ENCODE data around the gene SRCAP.
A peak's percentile ranks its signal among the peaks of the same experiment; 100 is the strongest.

The SRCAP gene

DNA sequence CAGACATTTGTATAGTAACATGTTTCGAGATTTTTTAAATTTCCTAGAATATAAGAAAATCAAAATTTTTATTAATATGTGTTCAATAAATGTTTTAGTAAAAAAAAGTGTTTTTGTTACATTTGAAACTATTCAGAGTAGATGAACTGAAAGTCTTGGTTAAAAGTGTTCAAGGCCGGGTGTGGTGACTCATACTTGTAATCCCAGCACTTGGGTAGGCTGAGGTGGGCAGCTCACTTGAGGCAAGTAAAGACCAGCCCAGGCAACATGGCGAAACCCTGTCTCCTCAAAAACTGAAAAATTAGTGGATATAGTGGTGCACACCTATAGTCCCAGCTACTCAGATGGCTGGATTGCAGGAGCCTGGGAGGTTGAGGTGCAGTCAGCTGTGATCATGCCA, 32.4 kb downstream of the SRCAP start:
- DNase-seq (ENCODE audit: low read depth in 3 of 3), result no peak

DNA sequence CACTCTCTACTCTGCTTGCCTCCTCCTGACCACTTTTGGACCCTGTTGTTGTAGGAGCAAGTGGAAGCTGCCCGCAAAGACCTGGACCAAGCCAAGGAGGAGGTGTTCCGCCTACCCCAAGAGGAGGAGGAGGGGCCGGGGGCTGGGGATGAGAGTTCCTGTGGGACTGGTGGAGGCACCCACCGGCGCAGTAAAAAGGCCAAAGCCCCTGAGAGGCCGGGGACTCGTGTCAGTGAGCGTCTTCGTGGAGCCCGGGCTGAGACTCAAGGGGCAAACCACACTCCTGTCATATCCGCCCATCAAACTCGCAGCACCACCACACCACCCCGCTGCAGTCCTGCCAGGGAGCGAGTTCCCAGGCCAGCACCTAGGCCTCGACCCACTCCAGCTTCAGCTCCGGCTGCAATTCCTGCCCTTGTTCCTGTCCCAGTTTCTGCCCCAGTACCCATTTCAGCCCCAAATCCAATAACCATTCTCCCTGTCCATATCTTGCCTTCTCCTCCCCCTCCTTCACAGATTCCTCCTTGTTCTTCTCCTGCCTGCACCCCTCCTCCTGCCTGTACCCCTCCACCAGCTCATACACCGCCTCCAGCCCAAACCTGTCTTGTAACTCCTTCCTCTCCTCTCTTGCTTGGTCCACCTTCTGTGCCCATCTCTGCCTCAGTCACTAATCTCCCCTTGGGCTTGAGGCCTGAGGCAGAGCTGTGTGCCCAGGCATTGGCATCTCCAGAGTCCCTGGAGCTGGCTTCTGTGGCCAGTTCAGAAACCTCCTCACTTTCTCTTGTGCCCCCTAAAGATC, 38.2 kb downstream of the SRCAP start:
- DNase-seq (ENCODE audit: low read depth in 3 of 3), result no peak

DNA sequence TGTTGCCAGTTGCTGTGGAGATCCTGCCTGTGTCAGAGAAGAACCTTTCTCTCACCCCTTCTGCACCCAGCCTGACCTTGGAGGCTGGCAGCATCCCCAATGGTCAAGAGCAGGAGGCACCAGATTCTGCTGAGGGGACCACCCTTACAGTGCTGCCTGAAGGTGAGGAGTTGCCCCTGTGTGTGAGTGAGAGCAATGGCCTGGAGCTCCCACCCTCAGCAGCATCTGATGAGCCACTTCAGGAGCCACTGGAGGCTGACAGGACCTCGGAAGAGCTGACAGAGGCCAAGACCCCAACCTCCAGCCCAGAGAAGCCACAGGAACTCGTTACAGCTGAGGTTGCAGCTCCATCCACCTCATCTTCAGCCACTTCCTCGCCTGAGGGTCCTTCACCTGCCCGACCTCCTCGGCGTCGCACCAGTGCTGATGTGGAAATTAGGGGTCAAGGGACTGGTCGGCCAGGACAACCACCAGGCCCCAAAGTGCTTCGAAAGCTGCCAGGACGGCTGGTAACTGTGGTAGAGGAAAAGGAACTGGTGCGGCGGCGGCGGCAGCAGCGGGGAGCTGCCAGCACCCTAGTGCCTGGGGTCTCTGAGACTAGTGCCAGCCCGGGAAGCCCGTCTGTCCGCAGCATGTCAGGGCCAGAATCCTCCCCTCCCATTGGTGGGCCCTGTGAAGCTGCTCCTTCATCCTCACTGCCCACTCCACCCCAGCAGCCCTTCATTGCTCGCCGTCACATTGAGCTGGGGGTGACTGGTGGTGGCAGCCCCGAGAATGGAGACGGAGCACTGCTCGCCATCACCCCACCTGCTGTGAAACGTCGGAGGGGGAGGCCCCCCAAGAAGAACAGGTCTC, 39.0 kb downstream of the SRCAP start:
- DNase-seq (ENCODE audit: low read depth in 3 of 3), result no peak

DNA sequence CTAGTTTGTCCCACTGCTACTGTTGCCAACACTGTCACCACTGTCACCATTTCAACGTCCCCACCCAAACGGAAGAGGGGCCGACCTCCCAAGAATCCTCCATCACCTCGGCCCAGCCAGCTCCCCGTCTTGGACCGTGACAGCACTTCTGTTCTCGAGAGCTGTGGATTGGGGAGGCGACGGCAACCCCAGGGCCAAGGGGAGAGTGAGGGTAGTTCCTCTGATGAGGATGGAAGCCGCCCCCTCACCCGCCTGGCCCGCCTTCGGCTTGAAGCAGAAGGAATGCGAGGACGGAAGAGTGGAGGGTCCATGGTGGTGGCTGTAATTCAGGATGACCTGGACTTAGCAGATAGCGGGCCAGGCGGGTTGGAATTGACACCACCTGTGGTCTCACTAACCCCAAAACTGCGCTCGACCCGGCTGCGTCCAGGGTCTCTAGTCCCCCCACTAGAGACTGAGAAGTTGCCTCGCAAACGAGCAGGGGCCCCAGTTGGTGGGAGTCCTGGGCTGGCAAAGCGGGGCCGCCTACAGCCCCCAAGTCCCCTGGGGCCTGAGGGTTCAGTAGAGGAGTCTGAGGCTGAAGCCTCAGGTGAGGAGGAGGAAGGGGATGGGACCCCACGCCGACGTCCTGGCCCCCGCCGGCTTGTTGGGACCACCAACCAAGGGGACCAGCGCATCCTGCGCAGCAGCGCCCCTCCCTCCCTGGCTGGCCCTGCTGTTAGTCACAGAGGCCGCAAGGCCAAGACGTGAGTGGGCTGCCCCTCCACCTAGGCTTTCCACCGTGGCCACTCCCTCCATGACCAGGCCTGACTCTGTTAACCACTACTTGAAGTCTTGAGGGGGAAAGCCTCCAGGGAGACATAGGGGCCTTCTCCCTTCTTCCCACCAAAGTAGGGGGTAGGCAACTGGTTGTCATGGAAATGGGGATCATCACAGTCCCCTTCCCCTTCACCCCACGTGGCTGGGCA, 40.3 kb downstream of the SRCAP start:
- DNase-seq (ENCODE audit: low read depth in 3 of 3), result no peak

DNA sequence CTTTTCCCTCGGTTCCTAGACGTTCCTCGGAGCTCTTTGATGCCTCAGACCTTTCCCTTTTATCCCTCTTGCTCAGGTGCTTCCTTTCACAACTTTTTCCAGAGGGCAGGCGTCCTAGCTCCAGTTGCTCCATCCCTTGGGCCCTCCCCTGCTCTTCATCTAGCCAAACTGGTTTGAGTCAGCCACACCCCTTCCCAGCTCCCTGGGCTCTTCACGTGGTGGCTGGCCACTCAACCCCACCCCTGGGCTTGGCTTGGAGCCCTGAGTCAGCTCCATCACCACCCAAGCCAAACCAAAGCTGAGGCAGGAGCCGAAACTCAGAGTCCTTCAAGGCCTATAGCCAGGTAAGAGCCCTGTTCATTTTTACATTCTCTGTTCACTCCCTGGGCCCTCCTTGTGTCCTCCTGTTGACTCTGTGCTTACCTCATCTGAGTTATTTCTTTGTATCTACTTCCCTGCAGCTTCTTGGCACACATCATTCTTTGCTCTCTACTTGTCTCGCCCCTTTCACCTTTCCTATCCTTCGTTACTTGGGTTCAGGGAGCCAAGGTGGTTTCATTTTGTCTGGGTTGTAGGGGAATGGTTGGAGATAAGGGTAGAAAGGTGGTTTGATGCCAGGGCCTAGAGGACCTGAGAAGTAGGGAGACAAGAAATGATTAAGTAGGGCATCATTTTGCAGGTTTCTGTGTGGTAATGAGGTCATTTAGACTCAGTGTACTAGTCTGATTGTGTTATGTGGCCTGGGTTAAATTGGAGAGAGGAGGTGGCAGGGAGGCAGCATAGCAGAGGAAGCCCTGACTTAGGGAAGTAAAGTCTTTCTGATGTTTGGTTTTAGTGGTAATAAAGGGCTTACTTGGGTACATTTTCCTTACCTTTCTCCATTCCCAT, 41.6 kb downstream of the SRCAP start:
- no peak for DNase-seq (ENCODE audit: low read depth in 3 of 3)

DNA sequence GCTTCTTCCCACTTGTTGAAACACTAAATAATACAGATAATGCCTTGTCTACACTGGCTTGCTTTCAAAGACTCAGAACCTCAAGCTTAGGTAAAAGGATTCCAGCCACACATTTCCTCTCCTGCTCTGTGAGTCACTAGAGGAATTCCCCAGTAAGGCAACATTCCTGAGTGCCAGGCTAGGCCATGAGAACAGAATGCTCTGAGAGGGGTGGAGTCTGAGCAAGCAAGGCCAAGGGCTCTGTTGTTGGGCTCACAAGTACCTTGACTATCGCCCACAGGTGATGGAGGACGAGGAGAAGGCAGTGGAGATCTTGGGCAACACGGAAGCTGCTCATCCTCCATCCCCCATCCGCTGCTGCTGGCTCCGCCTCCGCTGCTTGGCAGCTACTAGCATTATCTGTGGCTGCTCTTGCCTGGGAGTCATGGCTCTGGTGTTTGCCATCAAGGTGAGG, 42.5 kb downstream of the SRCAP start:
- no peak for DNase-seq (ENCODE audit: low read depth in 3 of 3)

DNA sequence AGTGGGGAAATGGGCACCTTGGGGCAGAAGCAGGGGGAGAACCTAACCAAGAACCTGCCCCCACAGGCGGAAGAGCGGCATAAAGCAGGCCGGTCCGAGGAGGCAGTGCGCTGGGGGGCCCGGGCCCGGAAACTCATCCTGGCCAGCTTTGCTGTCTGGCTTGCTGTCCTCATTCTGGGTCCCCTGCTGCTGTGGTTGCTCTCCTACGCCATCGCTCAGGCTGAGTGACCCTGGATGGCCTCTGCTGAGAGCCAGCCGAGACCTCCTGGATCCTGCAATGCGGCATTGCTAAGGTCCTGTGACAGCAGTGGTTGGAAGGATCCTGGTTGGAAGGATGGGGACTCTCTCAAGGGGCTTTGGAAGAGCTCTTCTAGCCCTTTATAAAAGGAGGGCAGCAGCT, 44.7 kb downstream of the SRCAP start:
- no peak for DNase-seq (ENCODE audit: low read depth in 3 of 3)

DNA sequence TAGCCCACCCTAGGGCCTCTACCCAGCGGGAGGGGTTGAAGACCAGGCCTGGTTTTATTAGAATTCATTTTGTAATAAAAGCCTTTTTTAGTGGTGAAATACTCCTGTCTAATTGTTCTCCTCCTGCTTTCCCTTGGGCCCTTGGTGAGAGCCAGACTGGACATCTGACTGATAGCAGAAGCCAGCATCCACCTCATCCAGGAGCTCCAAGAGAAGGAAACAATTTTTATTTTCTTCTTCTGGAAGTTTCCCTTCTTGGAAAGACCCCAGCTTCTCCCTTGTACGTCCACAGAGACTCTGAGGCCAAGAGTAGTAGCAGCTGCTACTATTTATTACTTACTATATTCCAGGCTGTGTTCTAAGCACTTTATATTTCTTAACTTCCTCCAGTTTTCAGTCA, 45.2 kb downstream of the SRCAP start:
- no peak for DNase-seq (ENCODE audit: low read depth in 3 of 3)

DNA sequence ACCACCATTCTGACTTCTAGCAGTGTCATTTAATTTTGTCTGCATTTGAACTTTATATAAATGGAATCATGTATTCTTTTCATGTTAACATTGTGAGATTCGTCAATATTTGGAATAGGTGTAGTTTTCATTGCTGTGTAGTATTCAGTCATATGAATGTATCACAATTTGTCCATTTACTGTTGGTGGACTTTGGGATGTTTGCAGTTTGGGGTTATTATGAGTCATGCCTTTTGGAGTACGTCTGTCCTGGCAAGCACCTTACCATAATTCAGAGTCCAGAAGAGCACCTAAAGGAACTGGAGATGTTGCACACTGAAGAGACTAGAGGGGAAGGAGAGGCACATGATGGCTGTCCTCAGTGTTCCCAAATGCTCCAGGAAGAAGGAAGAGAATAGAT, 46.1 kb downstream of the SRCAP start:
- no peak for DNase-seq (ENCODE audit: low read depth in 3 of 3)

DNA sequence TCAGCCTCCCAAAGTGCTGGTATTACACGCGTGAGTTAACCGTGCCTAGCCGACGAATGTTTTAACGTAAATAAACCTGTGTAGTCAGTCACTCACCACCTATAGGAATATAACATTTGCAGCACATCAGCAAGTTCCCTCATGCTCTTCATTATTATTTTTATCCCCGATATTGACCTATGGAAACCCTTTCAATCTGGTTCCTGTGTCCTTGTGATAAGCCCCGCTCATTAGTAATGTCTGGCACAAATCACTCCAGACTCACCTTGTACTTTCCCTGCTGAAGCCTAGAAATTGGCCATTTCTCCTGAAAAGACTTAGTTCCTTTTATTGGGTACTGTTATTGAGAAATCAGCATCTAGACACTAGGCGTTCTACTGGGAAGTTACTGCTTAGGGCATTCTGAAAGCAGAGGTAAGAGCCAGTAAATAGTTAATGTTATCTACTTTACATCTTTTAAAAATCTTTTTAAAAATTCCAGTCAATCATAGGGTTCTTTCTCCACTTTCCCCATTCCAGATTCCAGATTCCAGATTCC, 47.7 kb downstream of the SRCAP start:
- no peak for DNase-seq (ENCODE audit: low read depth in 3 of 3)

DNA sequence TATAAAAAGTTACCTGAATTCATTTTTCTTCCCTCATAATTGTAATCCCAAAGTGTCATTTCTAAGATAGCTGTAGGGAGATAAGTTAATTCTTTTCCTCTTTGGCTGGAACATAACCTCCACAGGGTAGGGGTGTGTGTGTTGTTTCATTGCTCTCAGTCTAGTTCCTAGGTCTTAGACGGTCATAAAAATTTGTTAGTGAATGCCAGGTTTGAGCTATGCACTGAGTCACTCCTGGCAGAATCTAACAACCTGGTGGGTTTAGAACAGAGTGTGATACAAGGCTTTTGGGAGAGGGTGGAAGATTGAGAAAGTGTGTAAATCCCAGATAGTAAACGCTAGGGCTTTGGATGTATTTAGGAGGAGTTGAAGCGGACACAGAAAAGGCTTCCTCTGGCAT, 48.4 kb downstream of the SRCAP start:
- DNase-seq (ENCODE audit: low read depth in 3 of 3), result no peak

DNA sequence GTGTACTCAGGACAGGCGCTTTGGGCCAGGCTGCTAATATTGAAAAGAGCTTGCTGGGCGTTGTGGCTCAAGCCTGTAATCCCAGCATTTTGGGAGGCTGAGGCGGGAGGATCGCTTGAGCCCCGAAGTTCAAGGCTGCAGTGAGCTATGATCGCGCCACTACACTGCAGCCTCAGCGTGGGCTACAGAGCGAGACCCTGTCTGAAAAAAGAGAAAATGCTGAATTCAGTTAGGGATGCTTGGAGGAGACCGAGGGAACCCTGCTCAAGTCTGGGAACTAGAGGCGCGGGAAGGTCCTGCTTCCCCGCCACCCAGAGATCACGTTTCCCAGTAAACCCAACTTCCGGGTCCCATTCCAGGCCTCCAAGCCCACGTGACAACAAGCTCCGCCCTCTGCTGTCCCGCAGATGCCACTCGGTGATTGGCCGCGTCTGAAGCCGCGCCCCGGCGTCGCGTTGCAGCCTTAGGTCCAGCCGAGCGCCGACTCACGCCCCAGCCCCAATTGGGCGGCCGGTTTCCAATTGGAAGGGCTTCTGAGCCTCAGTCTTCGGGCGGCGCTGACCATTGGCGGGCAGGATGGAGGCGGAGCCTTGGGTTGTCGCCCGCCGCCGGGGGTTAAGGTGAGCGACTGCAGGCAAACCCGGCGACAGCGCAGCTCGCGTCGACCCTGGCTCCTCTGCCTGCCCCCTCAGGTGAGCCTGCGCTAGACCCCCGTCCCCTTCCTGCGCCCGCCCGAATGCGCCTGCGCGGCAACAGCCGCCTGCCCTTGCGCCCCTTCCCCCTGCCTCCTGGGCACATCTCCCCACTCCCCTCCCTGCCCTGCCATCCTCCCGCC, 49.0 kb downstream of the SRCAP start, which contains the start of gene PHKG2:
Gene PHKG2, plus strand, starts transcription at position 627 of the 835 bp plus-strand sequence. CDS start 396 bp downstream, outside the sequence.
- peak; percentile 77 to 84 (median 83) for DNase-seq (ENCODE audit: low read depth in 3 of 3)

DNA sequence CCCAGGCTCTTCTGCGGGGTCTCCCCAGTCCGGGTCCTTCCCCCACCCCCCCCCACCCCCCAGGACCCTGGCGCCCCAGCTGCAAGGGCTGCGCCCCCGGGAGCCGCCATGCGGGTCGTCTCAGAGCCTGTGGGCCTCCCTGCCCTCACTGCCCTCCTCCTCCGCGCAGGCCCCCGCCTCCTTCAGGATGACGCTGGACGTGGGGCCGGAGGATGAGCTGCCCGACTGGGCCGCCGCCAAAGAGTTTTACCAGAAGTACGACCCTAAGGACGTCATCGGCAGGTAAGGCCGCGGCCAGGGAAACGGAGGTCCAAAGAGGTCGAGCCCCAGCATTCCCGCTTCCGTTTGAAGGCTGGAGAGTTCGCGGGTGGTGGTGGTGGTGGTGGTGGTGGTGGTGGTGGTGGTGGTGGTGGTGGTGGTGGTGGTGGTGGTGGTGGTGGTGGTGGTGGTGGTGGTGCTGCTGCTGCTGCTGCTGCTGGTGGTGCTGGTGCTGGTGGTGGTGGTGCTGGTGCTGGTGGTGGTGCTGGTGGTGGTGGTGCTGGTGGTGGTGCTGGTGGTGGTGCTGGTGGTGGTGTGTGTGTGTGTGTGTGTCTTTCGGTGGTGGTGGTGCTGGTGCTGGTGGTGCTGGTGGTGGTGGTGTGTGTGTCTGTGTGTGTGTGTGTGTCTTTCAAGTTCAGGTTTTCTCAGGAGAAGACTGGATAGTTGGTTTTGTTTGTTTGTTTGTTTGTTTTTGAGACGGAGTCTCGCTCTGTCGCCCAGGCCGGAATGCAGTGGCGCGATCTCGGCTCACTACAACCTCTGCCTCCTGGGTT, 49.9 kb downstream of the SRCAP start:
- no peak for DNase-seq (ENCODE audit: low read depth in 3 of 3)

DNA sequence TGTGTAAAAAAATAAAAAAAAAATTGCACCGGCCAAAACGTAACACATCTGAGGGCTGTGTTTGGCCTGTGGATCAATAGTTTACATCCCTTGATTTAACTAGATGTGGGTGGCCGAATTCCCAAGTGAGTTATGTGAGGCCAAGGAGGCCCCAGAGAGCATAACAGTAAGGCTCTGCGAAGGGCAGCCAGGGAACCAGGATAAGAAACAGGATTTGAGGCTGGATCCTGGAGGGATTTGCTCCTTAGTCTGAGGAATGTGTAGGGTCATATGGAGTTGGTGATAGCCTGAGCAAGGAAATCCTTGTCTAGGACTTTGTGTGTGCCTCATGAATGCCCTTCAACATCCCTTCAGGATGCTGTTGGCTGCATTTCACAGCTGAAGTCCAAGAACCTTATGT, 51.2 kb downstream of the SRCAP start:
- DNase-seq (ENCODE audit: low read depth in 3 of 3), result no peak

DNA sequence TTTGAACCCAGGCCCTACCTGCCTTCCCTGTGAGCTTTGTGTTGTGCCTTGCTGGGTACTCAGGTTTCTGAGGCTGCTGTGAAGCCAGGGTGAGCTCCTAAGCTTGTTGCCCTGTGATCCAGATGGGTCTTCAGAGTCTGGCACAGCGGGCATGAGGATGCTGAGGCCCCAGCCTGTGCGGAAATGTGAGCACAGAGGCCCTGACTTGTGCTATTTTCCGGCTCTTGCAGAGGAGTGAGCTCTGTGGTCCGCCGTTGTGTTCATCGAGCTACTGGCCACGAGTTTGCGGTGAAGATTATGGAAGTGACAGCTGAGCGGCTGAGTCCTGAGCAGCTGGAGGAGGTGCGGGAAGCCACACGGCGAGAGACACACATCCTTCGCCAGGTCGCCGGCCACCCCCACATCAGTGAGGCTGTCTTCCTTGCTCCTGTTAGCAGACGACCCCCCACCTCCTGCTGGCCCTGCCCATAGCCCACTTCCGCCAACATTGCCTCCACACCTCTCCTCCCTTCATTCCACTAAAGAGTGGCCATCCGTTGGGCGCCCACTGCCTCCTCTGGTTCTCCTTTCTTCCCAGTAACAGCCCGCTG, 52.0 kb downstream of the SRCAP start:
- no peak for DNase-seq (ENCODE audit: low read depth in 3 of 3)

DNA sequence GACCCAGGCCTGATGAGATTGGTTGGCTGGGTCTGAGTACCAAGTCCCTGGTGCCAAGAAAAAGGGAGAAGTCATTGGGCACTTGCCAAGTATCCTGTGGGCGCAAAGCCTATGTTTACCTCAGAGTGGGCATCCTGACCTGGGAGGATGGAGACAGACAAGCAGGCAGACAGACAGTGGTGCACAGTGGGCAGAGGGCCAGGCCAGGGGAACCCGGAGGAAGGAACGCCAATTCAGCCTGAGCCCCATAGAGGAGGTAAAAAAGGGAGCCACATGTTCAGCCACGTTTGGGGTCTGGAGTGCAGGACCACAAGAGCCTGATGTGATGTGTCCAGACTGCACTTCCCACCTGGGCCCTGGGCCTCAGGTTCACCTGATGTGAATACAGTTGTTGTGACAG, 54.6 kb downstream of the SRCAP start:
- DNase-seq (ENCODE audit: low read depth in 3 of 3), result no peak

DNA sequence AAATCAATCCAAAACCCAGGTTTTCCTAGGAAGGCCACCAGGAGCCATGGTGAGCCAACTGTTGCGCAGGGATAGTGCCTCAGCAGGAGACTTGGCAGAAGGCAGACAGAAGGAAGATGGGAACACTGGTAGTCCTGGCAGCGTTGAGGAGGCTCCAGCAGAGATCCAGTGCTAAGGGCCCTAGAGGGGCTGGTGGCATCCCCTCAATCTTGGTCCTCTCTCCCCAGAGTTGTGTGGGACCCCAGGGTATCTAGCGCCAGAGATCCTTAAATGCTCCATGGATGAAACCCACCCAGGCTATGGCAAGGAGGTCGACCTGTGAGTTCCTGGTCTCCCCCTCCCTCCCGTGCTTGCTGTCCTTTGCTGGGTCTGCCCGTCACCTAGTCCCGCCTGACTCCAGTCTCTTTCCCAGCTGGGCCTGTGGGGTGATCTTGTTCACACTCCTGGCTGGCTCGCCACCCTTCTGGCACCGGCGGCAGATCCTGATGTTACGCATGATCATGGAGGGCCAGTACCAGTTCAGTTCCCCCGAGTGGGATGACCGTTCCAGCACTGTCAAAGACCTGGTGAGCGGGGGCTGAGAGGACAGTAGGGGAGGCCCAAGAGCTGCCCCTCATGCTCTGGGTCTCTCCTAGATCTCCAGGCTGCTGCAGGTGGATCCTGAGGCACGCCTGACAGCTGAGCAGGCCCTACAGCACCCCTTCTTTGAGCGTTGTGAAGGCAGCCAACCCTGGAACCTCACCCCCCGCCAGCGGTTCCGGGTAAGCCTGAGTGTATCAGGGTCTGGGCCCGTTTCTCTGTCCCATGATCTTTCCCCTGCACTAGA, 57.2 kb downstream of the SRCAP start:
- DNase-seq (ENCODE audit: low read depth in 3 of 3), result no peak

DNA sequence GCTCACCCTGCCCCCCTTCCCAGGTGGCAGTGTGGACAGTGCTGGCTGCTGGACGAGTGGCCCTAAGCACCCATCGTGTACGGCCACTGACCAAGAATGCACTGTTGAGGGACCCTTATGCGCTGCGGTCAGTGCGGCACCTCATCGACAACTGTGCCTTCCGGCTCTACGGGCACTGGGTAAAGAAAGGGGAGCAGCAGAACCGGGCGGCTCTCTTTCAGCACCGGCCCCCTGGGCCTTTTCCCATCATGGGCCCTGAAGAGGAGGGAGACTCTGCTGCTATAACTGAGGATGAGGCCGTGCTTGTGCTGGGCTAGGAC, 57.8 kb downstream of the SRCAP start:
- no peak for DNase-seq (ENCODE audit: low read depth in 3 of 3)
